ENCODE data around the gene NQO1.
A peak's percentile ranks its signal among the peaks of the same experiment; 100 is the strongest.

Gene NQO1

GRCh38 chr16:69727916-69728270 lies 1.5 kb upstream of the NQO1 start:
- Histone ChIP-seq H2BK12ac (ENCODE audit: low read length) (peak overlapping the region; percentile 94), H3K79me2 (ENCODE audit: control insufficient read depth, insufficient read depth, low read length, poor library complexity) (no peaks in the 10 kb centered on the region), H3K23ac (ENCODE audit: low read length) (no peak overlapping the region), H3K14ac (ENCODE audit: low read length) (peak overlapping the region; percentile 61), H3K79me1 (ENCODE audit: low read length) (peaks cover 18% of the 10 kb centered on the region), H3K27me3 (ENCODE audit: insufficient read depth, low read length) (no peaks in the 10 kb centered on the region), H2AK5ac (ENCODE audit: low read length) (no peak overlapping the region), H3K4ac (ENCODE audit: low read depth, low read length) (peak overlapping the region; percentile 4), H3K4me1 (ENCODE audit: control insufficient read depth in 1 of 2, insufficient read depth in 2 of 2, low read length in 2 of 2) (peaks cover 7 to 13% of the 10 kb centered on the region in 2 experiments), H3K18ac (ENCODE audit: low read length) (no peak overlapping the region), H3K4me3 (ENCODE audit: low read depth, low read length) (no peak overlapping the region), H4K12ac (ENCODE audit: low read depth, low read length) (no peak overlapping the region), H4K91ac (ENCODE audit: low read depth, low read length) (peak overlapping the region; percentile 45), H2AFZ (ENCODE audit: insufficient read depth, low read length, poor library complexity) (no peak overlapping the region), H4K8ac (ENCODE audit: low read depth, low read length) (no peak overlapping the region), H3K9ac (ENCODE audit: low read length) (no peak overlapping the region), H3K4me2 (ENCODE audit: low read length) (no peak overlapping the region), H3K9me3 (ENCODE audit: insufficient read depth, low read depth, low read length) (no peaks in the 10 kb centered on the region), H2BK5ac (ENCODE audit: low read depth, low read length, poor library complexity) (peak overlapping the region; percentile 38), H3K27ac (ENCODE audit: low read depth, low read length) (no peak overlapping the region), H2BK120ac (ENCODE audit: insufficient read depth, low read length, poor library complexity) (peak overlapping the region; percentile 72), H3K36me3 (ENCODE audit: control insufficient read depth in 1 of 2, insufficient read depth in 2 of 2, low read length in 2 of 2) (no peaks in the 10 kb centered on the region)
- DNase-seq = no peak
- WGBS (ENCODE audit: extremely low coverage, insufficient coverage, insufficient read length) = no CpG with 5 or more reads among the region's 5 CpGs

GRCh38 chr16:69725480-69726312 lies 664 bp downstream of the NQO1 start:
- peak overlapping the region; percentile 35 for H2BK12ac ChIP-seq (ENCODE audit: low read length)
- H4K91ac ChIP-seq (ENCODE audit: low read depth, low read length) = peak overlapping the region; percentile 67
- H3K36me3 ChIP-seq (ENCODE audit: control insufficient read depth in 1 of 2, insufficient read depth in 2 of 2, low read length in 2 of 2) = peaks cover 0 to 4% of the 10 kb centered on the region in 2 experiments
- peak overlapping the region; percentile 70 for H2BK5ac ChIP-seq (ENCODE audit: low read depth, low read length, poor library complexity)
- H3K4ac ChIP-seq (ENCODE audit: low read depth, low read length) = peak overlapping the region; percentile 72
- WGBS (ENCODE audit: extremely low coverage, insufficient coverage, insufficient read length) = no CpG with 5 or more reads among the region's 32 CpGs
- H3K79me2 ChIP-seq (ENCODE audit: control insufficient read depth, insufficient read depth, low read length, poor library complexity) = no peaks in the 10 kb centered on the region
- H3K27ac ChIP-seq (ENCODE audit: low read depth, low read length) = peak overlapping the region; percentile 41
- peak overlapping the region; percentile 75 for H2BK120ac ChIP-seq (ENCODE audit: insufficient read depth, low read length, poor library complexity)
- H3K4me3 ChIP-seq (ENCODE audit: low read depth, low read length) = peak overlapping the region; percentile 41
- peaks cover 7 to 13% of the 10 kb centered on the region in 2 experiments for H3K4me1 ChIP-seq (ENCODE audit: control insufficient read depth in 1 of 2, insufficient read depth in 2 of 2, low read length in 2 of 2)
- H3K9me3 ChIP-seq (ENCODE audit: insufficient read depth, low read depth, low read length) = no peaks in the 10 kb centered on the region
- H3K79me1 ChIP-seq (ENCODE audit: low read length) = peaks cover 18% of the 10 kb centered on the region
- H3K27me3 ChIP-seq (ENCODE audit: insufficient read depth, low read length) = no peaks in the 10 kb centered on the region
- peak overlapping the region; percentile 10 for H3K9ac ChIP-seq (ENCODE audit: low read length)
- DNase-seq = no peak
- H2AK5ac ChIP-seq (ENCODE audit: low read length) = peak overlapping the region; percentile 64
- H4K8ac ChIP-seq (ENCODE audit: low read depth, low read length) = peak overlapping the region; percentile 77
- peak overlapping the region; percentile 56 for H3K4me2 ChIP-seq (ENCODE audit: low read length)
- peak overlapping the region; percentile 57 for H3K18ac ChIP-seq (ENCODE audit: low read length)
- no peak overlapping the region for H3K23ac ChIP-seq (ENCODE audit: low read length)
- H4K12ac ChIP-seq (ENCODE audit: low read depth, low read length) = peak overlapping the region; percentile 83
- peak overlapping the region; percentile 48 for H3K14ac ChIP-seq (ENCODE audit: low read length)
- H2AFZ ChIP-seq (ENCODE audit: insufficient read depth, low read length, poor library complexity) = peak overlapping the region; percentile 61

- WGBS (ENCODE audit: extremely low coverage, insufficient coverage, insufficient read length) = no CpG with 5 or more reads among the region's 6 CpGs
- Histone ChIP-seq H3K4me2 (ENCODE audit: low read length) (no peak overlapping the region), H3K9me3 (ENCODE audit: insufficient read depth, low read depth, low read length) (no peaks in the 10 kb centered on the region), H3K79me1 (ENCODE audit: low read length) (peaks cover 18% of the 10 kb centered on the region), H3K18ac (ENCODE audit: low read length) (peak overlapping the region; percentile 44), H3K4ac (ENCODE audit: low read depth, low read length) (peak overlapping the region; percentile 72), H3K4me1 (ENCODE audit: control insufficient read depth in 1 of 2, insufficient read depth in 2 of 2, low read length in 2 of 2) (peaks cover 7 to 13% of the 10 kb centered on the region in 2 experiments), H2BK5ac (ENCODE audit: low read depth, low read length, poor library complexity) (no peak overlapping the region), H3K23ac (ENCODE audit: low read length) (no peak overlapping the region), H2BK12ac (ENCODE audit: low read length) (no peak overlapping the region), H3K14ac (ENCODE audit: low read length) (peak overlapping the region; percentile 29), H2AK5ac (ENCODE audit: low read length) (peak overlapping the region; percentile 64), H3K27ac (ENCODE audit: low read depth, low read length) (no peak overlapping the region), H3K9ac (ENCODE audit: low read length) (no peak overlapping the region), H4K91ac (ENCODE audit: low read depth, low read length) (peak overlapping the region; percentile 43), H2AFZ (ENCODE audit: insufficient read depth, low read length, poor library complexity) (no peak overlapping the region), H3K36me3 (ENCODE audit: control insufficient read depth in 1 of 2, insufficient read depth in 2 of 2, low read length in 2 of 2) (peaks cover 0 to 4% of the 10 kb centered on the region in 2 experiments), H3K27me3 (ENCODE audit: insufficient read depth, low read length) (no peaks in the 10 kb centered on the region), H2BK120ac (ENCODE audit: insufficient read depth, low read length, poor library complexity) (peak overlapping the region; percentile 45), H4K8ac (ENCODE audit: low read depth, low read length) (peak overlapping the region; percentile 4), H3K4me3 (ENCODE audit: low read depth, low read length) (no peak overlapping the region), H3K79me2 (ENCODE audit: control insufficient read depth, insufficient read depth, low read length, poor library complexity) (no peaks in the 10 kb centered on the region), H4K12ac (ENCODE audit: low read depth, low read length) (peak overlapping the region; percentile 83)
- no peak for DNase-seq
These were observed 1.3 kb downstream of the NQO1 start for GRCh38 chr16:69724981-69725479.

GRCh38 chr16:69724414-69724873 lies 1.9 kb downstream of the NQO1 start:
- H3K4ac ChIP-seq (ENCODE audit: low read depth, low read length) = no peak overlapping the region
- H3K4me3 ChIP-seq (ENCODE audit: low read depth, low read length) = no peak overlapping the region
- H2BK120ac ChIP-seq (ENCODE audit: insufficient read depth, low read length, poor library complexity) = no peak overlapping the region
- H3K9me3 ChIP-seq (ENCODE audit: insufficient read depth, low read depth, low read length) = no peaks in the 10 kb centered on the region
- no peak overlapping the region for H2AFZ ChIP-seq (ENCODE audit: insufficient read depth, low read length, poor library complexity)
- no peak overlapping the region for H2BK12ac ChIP-seq (ENCODE audit: low read length)
- no peak overlapping the region for H3K4me2 ChIP-seq (ENCODE audit: low read length)
- H3K36me3 ChIP-seq (ENCODE audit: control insufficient read depth in 1 of 2, insufficient read depth in 2 of 2, low read length in 2 of 2) = peaks cover 2 to 4% of the 10 kb centered on the region in 2 experiments
- no peak overlapping the region for H3K9ac ChIP-seq (ENCODE audit: low read length)
- H2AK5ac ChIP-seq (ENCODE audit: low read length) = no peak overlapping the region
- no peak overlapping the region for H4K12ac ChIP-seq (ENCODE audit: low read depth, low read length)
- DNase-seq = no peak
- no peak overlapping the region for H3K27ac ChIP-seq (ENCODE audit: low read depth, low read length)
- no peaks in the 10 kb centered on the region for H3K79me2 ChIP-seq (ENCODE audit: control insufficient read depth, insufficient read depth, low read length, poor library complexity)
- no peak overlapping the region for H2BK5ac ChIP-seq (ENCODE audit: low read depth, low read length, poor library complexity)
- H3K79me1 ChIP-seq (ENCODE audit: low read length) = peaks cover 18% of the 10 kb centered on the region
- no peak overlapping the region for H4K91ac ChIP-seq (ENCODE audit: low read depth, low read length)
- no CpG with 5 or more reads among the region's 2 CpGs for WGBS (ENCODE audit: extremely low coverage, insufficient coverage, insufficient read length)
- H3K4me1 ChIP-seq (ENCODE audit: control insufficient read depth in 1 of 2, insufficient read depth in 2 of 2, low read length in 2 of 2) = peaks cover 7 to 13% of the 10 kb centered on the region in 2 experiments
- no peak overlapping the region for H3K23ac ChIP-seq (ENCODE audit: low read length)
- H3K27me3 ChIP-seq (ENCODE audit: insufficient read depth, low read length) = no peaks in the 10 kb centered on the region
- H3K18ac ChIP-seq (ENCODE audit: low read length) = no peak overlapping the region
- no peak overlapping the region for H4K8ac ChIP-seq (ENCODE audit: low read depth, low read length)
- H3K14ac ChIP-seq (ENCODE audit: low read length) = no peak overlapping the region

Measured in trophoblast cell (in vitro differentiated cells and primary cell).